HL-60 (cell line): Measurements from ENCODE around the gene COL5A2.

Experiments used
- CTCF ChIP-seq: IDR thresholded peaks from one replicate; pipeline ENCODE4 v1.5.1; 2011; ENCODE audit warnings: low read length, control low read depth, inconsistent platforms; ENCODE audit not compliant: insufficient read depth
- POLR2AphosphoS5 ChIP-seq: IDR thresholded peaks from 2 replicates; pipeline ENCODE4 v1.6.1; 2012; ENCODE audit warnings: low read depth
- REST ChIP-seq: IDR thresholded peaks from 2 replicates; pipeline ENCODE4 v1.6.1; 2012; ENCODE audit warnings: low read depth; ENCODE audit not compliant: insufficient replicate concordance
- SPI1 ChIP-seq: IDR thresholded peaks from 2 replicates; pipeline ENCODE4 v1.6.1; 2012; ENCODE audit warnings: low read depth, mild to moderate bottlenecking, borderline replicate concordance

- TF ChIP-seq CTCF = no peak
- TF ChIP-seq POLR2AphosphoS5 = no peak
- TF ChIP-seq REST = no peak
- no peak for TF ChIP-seq SPI1
These were observed 167.2 kb downstream of the COL5A2 start for GRCh38 chr2:189012351-189012750.
